GM12878 (cell line): ENCODE data around the gene DYNLT2B. TPM values are rescaled to one million over a fixed set of nuclear protein-coding genes. Genes with fewer than 3 reads are reported as not detected.

ENCODE experiments used
- ATAC-seq: fragments of 200-7000 bp; cut with Tn5 transposase; 3 replicates; pipeline ENCODE4 v1.9.1; 2020; ENCODE audit warnings: mild to moderate bottlenecking, moderate library complexity
- BruUV-seq: library from RNA; stranded (reverse); fragments of 400-500 nt; replicated peaks from 2 replicates; lab custom pipeline; 2021; lab: Mats Ljungman, UMichigan
- CTCF ChIA-PET: fragments of 300-600 bp; sonication (Branson Sonifier 250); formaldehyde crosslinking; extraction: SDS; loops from one replicate; lab custom pipeline; 2021; ENCODE audit warnings: inconsistent platforms; lab: Yijun Ruan, JAX
- POLR2A ChIA-PET: fragments of 350-600 bp; formaldehyde crosslinking; extraction: SDS; loops from one replicate; lab custom pipeline; 2021; ENCODE audit warnings: inconsistent platforms; lab: Charles Lee
- RAD21 ChIA-PET: fragments of 300-600 bp; sonication (Branson Sonifier 250); formaldehyde crosslinking; loops from one replicate; lab custom pipeline; 2023; ENCODE audit warnings: antibody characterized with exemption; ENCODE audit not compliant: unreplicated experiment; lab: Charles Lee
- SMC1A ChIA-PET: fragments of 300-600 bp; sonication (Branson Sonifier 250); formaldehyde crosslinking; loops from one replicate; lab custom pipeline; 2023; ENCODE audit not compliant: unreplicated experiment, uncharacterized antibody; lab: Charles Lee
- DNase-seq: peaks from one replicate; pipeline ENCODE4 v3.0.0-alpha.2; 2011; ENCODE audit warnings: low read depth, low spot score
- FAIRE-seq: peaks from 3 replicates; lab custom pipeline; 2011; peaks lifted over from hg19 to GRCh38; lab: Jason Lieb, UNC
- H2AFZ ChIP-seq: 2 replicates; pipeline ENCODE4 v1.6.0; 2011; ENCODE audit warnings: low read depth, low read length, control low read depth; ENCODE audit not compliant: control insufficient read depth
- H3K27ac ChIP-seq: 2 replicates; pipeline ENCODE4 v1.5.1; 2011; ENCODE audit warnings: control low read depth; ENCODE audit not compliant: control insufficient read depth, insufficient read depth
- H3K27me3 ChIP-seq, 2 experiments: replicated peaks in 1 of 2; 2 replicates each; pipeline versions ENCODE4 v1.6.0 to v1.6.1; 2011; ENCODE audit warnings: low read length in 1 of 2; ENCODE audit not compliant: control insufficient read depth in 2 of 2, insufficient read depth in 2 of 2
- H3K36me3 ChIP-seq, 2 experiments: 2 replicates each; pipeline ENCODE4 v1.5.1; 2011; ENCODE audit warnings: low read length in 1 of 2; ENCODE audit not compliant: control insufficient read depth in 2 of 2, insufficient read depth in 2 of 2
- H3K4me1 ChIP-seq: 2 replicates; pipeline ENCODE4 v1.6.1; 2011; ENCODE audit warnings: mild to moderate bottlenecking, low read length, moderate library complexity, mixed read lengths; ENCODE audit not compliant: control insufficient read depth, insufficient read depth
- H3K4me2 ChIP-seq: 2 replicates; pipeline ENCODE4 v1.6.0; 2011; ENCODE audit warnings: control low read depth; ENCODE audit not compliant: control insufficient read depth, insufficient read depth
- H3K4me3 ChIP-seq: fragments of 200-600 bp; sonication (generic); 2 replicates; pipeline ENCODE4 v1.5.1; 2016
- H3K79me2 ChIP-seq: 2 replicates; pipeline ENCODE4 v1.6.0; 2011; ENCODE audit warnings: low read length; ENCODE audit not compliant: control insufficient read depth, insufficient read depth
- H3K9ac ChIP-seq: 2 replicates; pipeline ENCODE4 v1.8.0; 2011; ENCODE audit warnings: low read length, control low read depth, mixed read lengths; ENCODE audit not compliant: control insufficient read depth, insufficient read depth
- H3K9me3 ChIP-seq: replicated peaks from 3 replicates; pipeline ENCODE4 v1.5.1; 2011; ENCODE audit warnings: mild to moderate bottlenecking, low read length; ENCODE audit not compliant: control insufficient read depth, insufficient read depth
- H4K20me1 ChIP-seq: 2 replicates; pipeline ENCODE4 v1.6.0; 2011; ENCODE audit not compliant: control insufficient read depth, insufficient read depth
- BCLAF1 ChIP-seq: fragments of 450-650 bp; IDR thresholded peaks from 2 replicates; pipeline ENCODE4 v1.6.1; 2017; ENCODE audit warnings: antibody characterized with exemption, mild to moderate bottlenecking, moderate library complexity
- NFIC ChIP-seq: IDR thresholded peaks from 2 replicates; pipeline ENCODE4 v1.6.1; 2012; ENCODE audit warnings: low read depth, mild to moderate bottlenecking, inconsistent platforms, low read length, moderate library complexity
- NFXL1 ChIP-seq: fragments of 450-650 bp; IDR thresholded peaks from 2 replicates; pipeline ENCODE4 v1.6.1; 2017; ENCODE audit warnings: antibody characterized with exemption, mild to moderate bottlenecking, borderline replicate concordance
- NR2F1 ChIP-seq: fragments of 450-650 bp; conservative IDR thresholded peaks from 2 replicates; pipeline ENCODE4 v1.6.1; 2017; ENCODE audit warnings: mild to moderate bottlenecking
- WGBS: methylation state at CpG from one replicate; pipeline ENCODE4 v1.1.6; 2016; ENCODE audit warnings: low lambda C conversion rate; ENCODE audit not compliant: insufficient replicate concordance, insufficient coverage; ENCODE audit errors: missing lambda C conversion rate; 5-methylcytosine and 5-hydroxymethylcytosine counted together
- in situ Hi-C: fragments of 300-500 bp; cut with MboI; formaldehyde crosslinking; loops from 9 replicates; pipeline ENCODE4 v1.14.3; 2018; ENCODE audit warnings: mixed read lengths
- intact Hi-C: fragments of 100-400 bp; cut with micrococcal nuclease; formaldehyde crosslinking; loops from one replicate; pipeline ENCODE4 v1.14.2; 2022; ENCODE audit not compliant: unreplicated experiment
- polyA plus RNA-seq, 11 experiments: library from polyadenylated mRNA; depleted of rRNA in 4 of 11; unstranded in 6 of 11; stranded (reverse) in 5 of 11; fragments of >200 nt; fragmentation: Nextera tagmentation in 4 of 11; fragmentation: Illumina TruSeq in 1 of 11; extraction: Ambion mirVana in 4 of 11; extraction: Trizol in 1 of 11; gene quantifications; 1 replicate in 1 of 11; 2 replicates in 10 of 11; pipeline versions ENCODE4 v1.2.1 to v1.2.3, GENCODE V29; 2011 to 2016; ENCODE audit warnings: inconsistent platforms in 2 of 11, missing spikeins in 2 of 11, low read depth in 1 of 11
- total RNA-seq, 4 experiments: library from RNA; depleted of rRNA in 3 of 4; stranded (reverse); fragments of >200 nt in 3 of 4; fragmentation: Illumina TruSeq in 1 of 4; extraction: Trizol in 1 of 4; gene quantifications; 2 replicates each; pipeline versions ENCODE4 v1.2.1 to v1.2.3, GENCODE V29; 2013 to 2021
- TF ChIP-seq, protein P1 (sequence below): fragments of 450-650 bp; IDR thresholded peaks from 2 replicates; pipeline ENCODE4 v1.6.1; 2017; ENCODE audit warnings: mild to moderate bottlenecking, low read depth, inconsistent platforms; ENCODE audit not compliant: poor library complexity, severe bottlenecking

Gene DYNLT2B
- total and polyA plus RNA-seq, 10 of the 15 experiments (the other 5 are each of a cell fraction or from before 2014, with no cell fraction given), result 8.6 to 89.7 (median 21.9) TPM

GRCh38 chr3:196335503-196335948 is 17.5 kb upstream of the DYNLT2B start:
- no peak for DNase-seq
- BruUV-seq, result no TSS peak
- TF ChIP-seq NFXL1, result no peak
- TF ChIP-seq, protein P1, sequence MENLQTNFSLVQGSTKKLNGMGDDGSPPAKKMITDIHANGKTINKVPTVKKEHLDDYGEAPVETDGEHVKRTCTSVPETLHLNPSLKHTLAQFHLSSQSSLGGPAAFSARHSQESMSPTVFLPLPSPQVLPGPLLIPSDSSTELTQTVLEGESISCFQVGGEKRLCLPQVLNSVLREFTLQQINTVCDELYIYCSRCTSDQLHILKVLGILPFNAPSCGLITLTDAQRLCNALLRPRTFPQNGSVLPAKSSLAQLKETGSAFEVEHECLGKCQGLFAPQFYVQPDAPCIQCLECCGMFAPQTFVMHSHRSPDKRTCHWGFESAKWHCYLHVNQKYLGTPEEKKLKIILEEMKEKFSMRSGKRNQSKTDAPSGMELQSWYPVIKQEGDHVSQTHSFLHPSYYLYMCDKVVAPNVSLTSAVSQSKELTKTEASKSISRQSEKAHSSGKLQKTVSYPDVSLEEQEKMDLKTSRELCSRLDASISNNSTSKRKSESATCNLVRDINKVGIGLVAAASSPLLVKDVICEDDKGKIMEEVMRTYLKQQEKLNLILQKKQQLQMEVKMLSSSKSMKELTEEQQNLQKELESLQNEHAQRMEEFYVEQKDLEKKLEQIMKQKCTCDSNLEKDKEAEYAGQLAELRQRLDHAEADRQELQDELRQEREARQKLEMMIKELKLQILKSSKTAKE, result no peak
- TF ChIP-seq BCLAF1, result no peak
- no peak for TF ChIP-seq NR2F1
- TF ChIP-seq NFIC, result no peak
- H3K9ac ChIP-seq, result no peak overlapping the region
- H3K79me2 ChIP-seq, result no peaks in the 10 kb centered on the region
- H3K4me2 ChIP-seq, result no peak overlapping the region
- H3K9me3 ChIP-seq, result no peaks in the 10 kb centered on the region; the same call in 2 of the 3 replicates
- H2AFZ ChIP-seq, result no peak overlapping the region
- intact Hi-C loops (no loop called here), in situ Hi-C loops (no loop called here)
- no peaks in the 10 kb centered on the region for H3K27me3 ChIP-seq
- no peaks in the 10 kb centered on the region for H4K20me1 ChIP-seq
- 68% methylated on average over 11 of the region's 12 CpGs for WGBS
- CTCF ChIA-PET, result no interaction called here
- no peaks in the 10 kb centered on the region for H3K36me3 ChIP-seq
- no peaks in the 10 kb centered on the region for H3K4me1 ChIP-seq
- POLR2A ChIA-PET, result no interaction called here
- H3K27ac ChIP-seq, result no peak overlapping the region
- FAIRE-seq, result no peak
- RAD21 ChIA-PET, result no interaction called here
- no peak for ATAC-seq
- no peak overlapping the region for H3K4me3 ChIP-seq
- SMC1A ChIA-PET, result no interaction called here
